ENCODE data around the gene SEPTIN8.

GRCh38 chr5:132788990-132789886 lies 12.2 kb upstream of the SEPTIN8 start:
- TF ChIP-seq, protein P1, sequence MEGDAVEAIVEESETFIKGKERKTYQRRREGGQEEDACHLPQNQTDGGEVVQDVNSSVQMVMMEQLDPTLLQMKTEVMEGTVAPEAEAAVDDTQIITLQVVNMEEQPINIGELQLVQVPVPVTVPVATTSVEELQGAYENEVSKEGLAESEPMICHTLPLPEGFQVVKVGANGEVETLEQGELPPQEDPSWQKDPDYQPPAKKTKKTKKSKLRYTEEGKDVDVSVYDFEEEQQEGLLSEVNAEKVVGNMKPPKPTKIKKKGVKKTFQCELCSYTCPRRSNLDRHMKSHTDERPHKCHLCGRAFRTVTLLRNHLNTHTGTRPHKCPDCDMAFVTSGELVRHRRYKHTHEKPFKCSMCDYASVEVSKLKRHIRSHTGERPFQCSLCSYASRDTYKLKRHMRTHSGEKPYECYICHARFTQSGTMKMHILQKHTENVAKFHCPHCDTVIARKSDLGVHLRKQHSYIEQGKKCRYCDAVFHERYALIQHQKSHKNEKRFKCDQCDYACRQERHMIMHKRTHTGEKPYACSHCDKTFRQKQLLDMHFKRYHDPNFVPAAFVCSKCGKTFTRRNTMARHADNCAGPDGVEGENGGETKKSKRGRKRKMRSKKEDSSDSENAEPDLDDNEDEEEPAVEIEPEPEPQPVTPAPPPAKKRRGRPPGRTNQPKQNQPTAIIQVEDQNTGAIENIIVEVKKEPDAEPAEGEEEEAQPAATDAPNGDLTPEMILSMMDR (IDR thresholded peaks at IDR 0.05 in 8 of 11, conservative IDR thresholded peaks at IDR 0.05 in 3 of 11), result no peak
- TF ChIP-seq POLR2AphosphoS5 (IDR thresholded peaks at IDR 0.05), result no peak
- TF ChIP-seq POLR2A (IDR thresholded peaks at IDR 0.05), result no peak
